ENCODE measurements around the gene NTM.

NTM gene

GRCh38 chr11:131957875-131958274 lies 587.5 kb downstream of the NTM start:
- ATAC-seq (ENCODE audit: low read depth): no peak
- Histone ChIP-seq H3K27ac (ENCODE audit: poor library complexity, severe bottlenecking) (no peak overlapping the region), H3K9me3 (ENCODE audit: severe bottlenecking) (no peaks in the 10 kb centered on the region), H3K4me1 (ENCODE audit: insufficient read depth, poor library complexity, severe bottlenecking) (peaks cover 7% of the 10 kb centered on the region), H3K27me3 (ENCODE audit: insufficient read depth, poor library complexity, severe bottlenecking) (no peaks in the 10 kb centered on the region), H3K36me3 (ENCODE audit: low read depth) (peaks cover 20% of the 10 kb centered on the region; the same call in 1 of the 2 replicates), H3K4me3 (ENCODE audit: severe bottlenecking) (no peak overlapping the region)
- no peak for TF ChIP-seq CTCF (IDR thresholded peaks at IDR 0.05; ENCODE audit: poor library complexity, severe bottlenecking)
- DNase-seq (ENCODE audit: low spot score): no peak

GRCh38 chr11:131962818-131963217 lies 592.4 kb downstream of the NTM start:
- no peak overlapping the region for H3K4me3 ChIP-seq (ENCODE audit: severe bottlenecking)
- no peaks in the 10 kb centered on the region for H3K27me3 ChIP-seq (ENCODE audit: insufficient read depth, poor library complexity, severe bottlenecking)
- no peaks in the 10 kb centered on the region for H3K9me3 ChIP-seq (ENCODE audit: severe bottlenecking)
- no peak overlapping the region for H3K27ac ChIP-seq (ENCODE audit: poor library complexity, severe bottlenecking)
- H3K4me1 ChIP-seq (ENCODE audit: insufficient read depth, poor library complexity, severe bottlenecking): no peaks in the 10 kb centered on the region
- TF ChIP-seq CTCF (IDR thresholded peaks at IDR 0.05; ENCODE audit: poor library complexity, severe bottlenecking): no peak
- ATAC-seq (ENCODE audit: low read depth) (no peak), DNase-seq (ENCODE audit: low spot score) (no peak)
- peaks cover 17% of the 10 kb centered on the region; the same call in 1 of the 2 replicates for H3K36me3 ChIP-seq (ENCODE audit: low read depth)

GRCh38 chr11:131964698-131965483 lies 594.5 kb downstream of the NTM start:
- H3K36me3 ChIP-seq (ENCODE audit: low read depth): 0 out of 2 replicates have a peak, but pooled peaks cover 4% of the 10 kb centered on the region
- no peak overlapping the region for H3K27ac ChIP-seq (ENCODE audit: poor library complexity, severe bottlenecking)
- no peak for TF ChIP-seq CTCF (IDR thresholded peaks at IDR 0.05; ENCODE audit: poor library complexity, severe bottlenecking)
- ATAC-seq (ENCODE audit: low read depth): no peak
- H3K27me3 ChIP-seq (ENCODE audit: insufficient read depth, poor library complexity, severe bottlenecking): no peaks in the 10 kb centered on the region
- no peaks in the 10 kb centered on the region for H3K9me3 ChIP-seq (ENCODE audit: severe bottlenecking)
- no peak overlapping the region for H3K4me3 ChIP-seq (ENCODE audit: severe bottlenecking)
- H3K4me1 ChIP-seq (ENCODE audit: insufficient read depth, poor library complexity, severe bottlenecking): no peaks in the 10 kb centered on the region
- no peak for DNase-seq (ENCODE audit: low spot score)

GRCh38 chr11:131965504-131965903 lies 595.1 kb downstream of the NTM start:
- no peaks in the 10 kb centered on the region for H3K4me1 ChIP-seq (ENCODE audit: insufficient read depth, poor library complexity, severe bottlenecking)
- no peaks in the 10 kb centered on the region for H3K27me3 ChIP-seq (ENCODE audit: insufficient read depth, poor library complexity, severe bottlenecking)
- H3K27ac ChIP-seq (ENCODE audit: poor library complexity, severe bottlenecking): no peak overlapping the region
- no peaks in the 10 kb centered on the region for H3K36me3 ChIP-seq (ENCODE audit: low read depth)
- no peak for TF ChIP-seq CTCF (IDR thresholded peaks at IDR 0.05; ENCODE audit: poor library complexity, severe bottlenecking)
- H3K4me3 ChIP-seq (ENCODE audit: severe bottlenecking): no peak overlapping the region
- ATAC-seq (ENCODE audit: low read depth) (no peak), DNase-seq (ENCODE audit: low spot score) (no peak)
- H3K9me3 ChIP-seq (ENCODE audit: severe bottlenecking): no peaks in the 10 kb centered on the region

GRCh38 chr11:131966667-131967066 lies 596.3 kb downstream of the NTM start:
- Histone ChIP-seq H3K4me3 (ENCODE audit: severe bottlenecking) (no peak overlapping the region), H3K27me3 (ENCODE audit: insufficient read depth, poor library complexity, severe bottlenecking) (no peaks in the 10 kb centered on the region), H3K36me3 (ENCODE audit: low read depth) (no peaks in the 10 kb centered on the region), H3K27ac (ENCODE audit: poor library complexity, severe bottlenecking) (no peak overlapping the region), H3K9me3 (ENCODE audit: severe bottlenecking) (no peaks in the 10 kb centered on the region), H3K4me1 (ENCODE audit: insufficient read depth, poor library complexity, severe bottlenecking) (no peaks in the 10 kb centered on the region)
- no peak for TF ChIP-seq CTCF (IDR thresholded peaks at IDR 0.05; ENCODE audit: poor library complexity, severe bottlenecking)
- DNase-seq (ENCODE audit: low spot score) (no peak), ATAC-seq (ENCODE audit: low read depth) (no peak)
